ES-I3 (cell line): ENCODE results near the gene PIK3CD.

Experiments used
- H3K36me3 ChIP-seq: 2 replicates; pipeline ENCODE4 v1.6.1; 2013; ENCODE audit warnings: mild to moderate bottlenecking, low read length, control low read depth, moderate library complexity; ENCODE audit not compliant: insufficient read depth
- H3K4me1 ChIP-seq: 2 replicates; pipeline ENCODE4 v1.6.1; 2013; ENCODE audit warnings: mild to moderate bottlenecking, control low read depth, low read length; ENCODE audit not compliant: insufficient read depth
- H3K9ac ChIP-seq: 2 replicates; pipeline ENCODE4 v1.6.1; 2013; ENCODE audit warnings: low read depth, mild to moderate bottlenecking, low read length, moderate library complexity
- H3K9me3 ChIP-seq: 2 replicates; pipeline ENCODE4 v1.6.1; 2013; ENCODE audit warnings: mild to moderate bottlenecking, low read length, moderate library complexity; ENCODE audit not compliant: control insufficient read depth, insufficient read depth

The PIK3CD gene

GRCh38 chr1:9719978-9720722, 68.6 kb downstream of the PIK3CD start:
- no peak overlapping the region for H3K9ac ChIP-seq
- H3K36me3 ChIP-seq = peaks cover 9% of the 10 kb centered on the region; the same call in 1 of the 2 replicates
- no peaks in the 10 kb centered on the region for H3K9me3 ChIP-seq
- H3K4me1 ChIP-seq = peaks cover 17% of the 10 kb centered on the region; the same call in 1 of the 2 replicates

GRCh38 chr1:9720785-9721605, 69.5 kb downstream of the PIK3CD start:
- H3K36me3 ChIP-seq = peaks cover 9% of the 10 kb centered on the region; the same call in 1 of the 2 replicates
- no peaks in the 10 kb centered on the region for H3K9me3 ChIP-seq
- peaks cover 17% of the 10 kb centered on the region; the same call in 1 of the 2 replicates for H3K4me1 ChIP-seq
- no peak overlapping the region for H3K9ac ChIP-seq

- peaks cover 9% of the 10 kb centered on the region; the same call in 1 of the 2 replicates for H3K36me3 ChIP-seq
- peaks cover 16% of the 10 kb centered on the region; the same call in 1 of the 2 replicates for H3K4me1 ChIP-seq
- no peaks in the 10 kb centered on the region for H3K9me3 ChIP-seq
- H3K9ac ChIP-seq = no peak overlapping the region
Observed at GRCh38 chr1:9721606-9722377, 70.3 kb downstream of the PIK3CD start.

- Histone ChIP-seq H3K9ac (no peak overlapping the region), H3K36me3 (peaks cover 9% of the 10 kb centered on the region; the same call in 1 of the 2 replicates), H3K9me3 (no peaks in the 10 kb centered on the region), H3K4me1 (peaks cover 12% of the 10 kb centered on the region; the same call in 1 of the 2 replicates)
Observed at GRCh38 chr1:9722378-9722749, 70.8 kb downstream of the PIK3CD start.

- H3K4me1 ChIP-seq = peaks cover 3% of the 10 kb centered on the region; the same call in 1 of the 2 replicates
- no peak overlapping the region for H3K9ac ChIP-seq
- peaks cover 9% of the 10 kb centered on the region; the same call in 1 of the 2 replicates for H3K36me3 ChIP-seq
- no peaks in the 10 kb centered on the region for H3K9me3 ChIP-seq
Observed at GRCh38 chr1:9723068-9723805, 71.7 kb downstream of the PIK3CD start.

- peaks cover 11% of the 10 kb centered on the region; the same call in 1 of the 2 replicates for H3K36me3 ChIP-seq
- no peaks in the 10 kb centered on the region; the same call in 1 of the 2 replicates for H3K4me1 ChIP-seq
- no peaks in the 10 kb centered on the region for H3K9me3 ChIP-seq
- no peak overlapping the region for H3K9ac ChIP-seq
Observed at GRCh38 chr1:9723926-9724325, 72.4 kb downstream of the PIK3CD start.

GRCh38 chr1:9724706-9725476, 73.4 kb downstream of the PIK3CD start:
- Histone ChIP-seq H3K4me1 (no peaks in the 10 kb centered on the region; the same call in 1 of the 2 replicates), H3K9me3 (no peaks in the 10 kb centered on the region), H3K9ac (no peak overlapping the region), H3K36me3 (peaks cover 16% of the 10 kb centered on the region; the same call in 1 of the 2 replicates)

- H3K9me3 ChIP-seq = no peaks in the 10 kb centered on the region
- no peaks in the 10 kb centered on the region; the same call in 1 of the 2 replicates for H3K4me1 ChIP-seq
- H3K9ac ChIP-seq = no peak overlapping the region
- peaks cover 16% of the 10 kb centered on the region; the same call in 1 of the 2 replicates for H3K36me3 ChIP-seq
Observed at GRCh38 chr1:9726406-9726805, 74.9 kb downstream of the PIK3CD start.

- Histone ChIP-seq H3K9ac (no peak overlapping the region), H3K36me3 (peaks cover 14% of the 10 kb centered on the region; the same call in 1 of the 2 replicates), H3K9me3 (no peaks in the 10 kb centered on the region), H3K4me1 (no peaks in the 10 kb centered on the region)
Observed at GRCh38 chr1:9726905-9727595, 75.5 kb downstream of the PIK3CD start.

GRCh38 chr1:9728451-9729295, 77.1 kb downstream of the PIK3CD start:
- H3K4me1 ChIP-seq = no peaks in the 10 kb centered on the region
- H3K36me3 ChIP-seq = peaks cover 14% of the 10 kb centered on the region
- H3K9ac ChIP-seq = no peak overlapping the region
- H3K9me3 ChIP-seq = no peaks in the 10 kb centered on the region

GRCh38 chr1:9729523-9729922, 78.0 kb downstream of the PIK3CD start:
- no peak overlapping the region for H3K9ac ChIP-seq
- H3K4me1 ChIP-seq = no peaks in the 10 kb centered on the region
- no peaks in the 10 kb centered on the region for H3K9me3 ChIP-seq
- peaks cover 16% of the 10 kb centered on the region for H3K36me3 ChIP-seq
